WTC11 (cell line): ENCODE results near the gene LIPT1. TPM values are rescaled to one million over a fixed set of nuclear protein-coding genes. Genes with fewer than 3 reads are reported as not detected.

Experiments
- ATF3 ChIP-seq: sonication (generic); formaldehyde crosslinking; conservative IDR thresholded peaks from 2 replicates; pipeline ENCODE4 v1.8.1; 2022; ENCODE audit warnings: mild to moderate bottlenecking, missing genetic modification reagents
- CBFB ChIP-seq: sonication (generic); formaldehyde crosslinking; IDR thresholded peaks from 2 replicates; pipeline ENCODE4 v1.8.1; 2022; ENCODE audit warnings: mild to moderate bottlenecking, low read depth, missing genetic modification reagents
- CREB1 ChIP-seq: sonication (generic); formaldehyde crosslinking; IDR thresholded peaks from 2 replicates; pipeline ENCODE4 v1.8.0; 2023; ENCODE audit warnings: mild to moderate bottlenecking, missing genetic modification reagents
- ELF4 ChIP-seq: sonication (generic); formaldehyde crosslinking; IDR thresholded peaks from 2 replicates; pipeline ENCODE4 v1.8.1; 2022; ENCODE audit warnings: low read depth, mild to moderate bottlenecking, moderate library complexity, missing genetic modification reagents
- EMX1 ChIP-seq: fragments of 250-450 bp; sonication (Bioruptor Pico); IDR thresholded peaks from 2 replicates; pipeline ENCODE4 v1.8.0; 2021; ENCODE audit warnings: mild to moderate bottlenecking
- ERG ChIP-seq: fragments of 250-450 bp; sonication (Bioruptor Pico); IDR thresholded peaks from 2 replicates; pipeline ENCODE4 v1.8.0; 2021; ENCODE audit warnings: mild to moderate bottlenecking
- ESRRA ChIP-seq: sonication (generic); formaldehyde crosslinking; IDR thresholded peaks from 2 replicates; pipeline ENCODE4 v1.8.1; 2022; ENCODE audit warnings: mild to moderate bottlenecking, missing genetic modification reagents, borderline replicate concordance
- FOXP4 ChIP-seq: sonication (generic); formaldehyde crosslinking; IDR thresholded peaks from 2 replicates; pipeline ENCODE4 v1.8.0; 2022; ENCODE audit warnings: mild to moderate bottlenecking, missing genetic modification reagents
- GRHL2 ChIP-seq: fragments of 250-450 bp; sonication (Bioruptor Pico); IDR thresholded peaks from 2 replicates; pipeline ENCODE4 v1.8.0; 2022; ENCODE audit warnings: mild to moderate bottlenecking, moderate library complexity; ENCODE audit not compliant: insufficient replicate concordance, severe bottlenecking
- GTF2I ChIP-seq: fragments of 250-450 bp; sonication (Bioruptor Pico); conservative IDR thresholded peaks from 2 replicates; pipeline ENCODE4 v1.4.0; 2021; ENCODE audit warnings: mild to moderate bottlenecking
- HMGA2 ChIP-seq: fragments of 250-450 bp; sonication (Bioruptor Pico); IDR thresholded peaks from 2 replicates; pipeline ENCODE4 v1.4.0; 2021; ENCODE audit warnings: mild to moderate bottlenecking, moderate library complexity
- IRF1 ChIP-seq: sonication (generic); formaldehyde crosslinking; IDR thresholded peaks from 2 replicates; pipeline ENCODE4 v1.8.0; 2023; ENCODE audit warnings: missing genetic modification reagents
- KAT7 ChIP-seq: sonication (generic); formaldehyde crosslinking; IDR thresholded peaks from 2 replicates; pipeline ENCODE4 v1.8.1; 2023; ENCODE audit warnings: missing genetic modification reagents, mild to moderate bottlenecking, borderline replicate concordance
- MAX ChIP-seq: sonication (generic); formaldehyde crosslinking; IDR thresholded peaks from 2 replicates; pipeline ENCODE4 v1.8.0; 2022; ENCODE audit warnings: mild to moderate bottlenecking, missing genetic modification reagents
- MXD4 ChIP-seq: fragments of 250-450 bp; sonication (Bioruptor Pico); IDR thresholded peaks from 2 replicates; pipeline ENCODE4 v1.8.0; 2021; ENCODE audit warnings: mild to moderate bottlenecking, moderate library complexity, borderline replicate concordance
- MYBL2 ChIP-seq: sonication (generic); formaldehyde crosslinking; IDR thresholded peaks from 2 replicates; pipeline ENCODE4 v1.8.1; 2023; ENCODE audit warnings: mild to moderate bottlenecking, moderate library complexity, missing genetic modification reagents
- NR2C2 ChIP-seq: sonication (generic); formaldehyde crosslinking; IDR thresholded peaks from 2 replicates; pipeline ENCODE4 v1.8.0; 2022; ENCODE audit warnings: mild to moderate bottlenecking, missing genetic modification reagents
- RORB ChIP-seq: fragments of 250-450 bp; sonication (Bioruptor Pico); IDR thresholded peaks from 2 replicates; pipeline ENCODE4 v1.9.0; 2021; ENCODE audit warnings: mild to moderate bottlenecking
- SOX15 ChIP-seq: fragments of 250-450 bp; sonication (Bioruptor Pico); IDR thresholded peaks from 2 replicates; pipeline ENCODE4 v1.9.0; 2021; ENCODE audit warnings: mild to moderate bottlenecking
- TCF7 ChIP-seq: sonication (generic); formaldehyde crosslinking; IDR thresholded peaks from 2 replicates; pipeline ENCODE4 v1.8.0; 2022; ENCODE audit warnings: mild to moderate bottlenecking, low read depth, missing genetic modification reagents, moderate library complexity
- TEAD4 ChIP-seq: sonication (generic); formaldehyde crosslinking; IDR thresholded peaks from 2 replicates; pipeline ENCODE4 v1.8.0; 2022; ENCODE audit warnings: mild to moderate bottlenecking, missing genetic modification reagents
- ZBTB43 ChIP-seq: sonication (generic); formaldehyde crosslinking; IDR thresholded peaks from 2 replicates; pipeline ENCODE4 v1.8.1; 2023; ENCODE audit warnings: mild to moderate bottlenecking, missing genetic modification reagents
- ZNF121 ChIP-seq: sonication (generic); formaldehyde crosslinking; IDR thresholded peaks from 2 replicates; pipeline ENCODE4 v1.8.0; 2023; ENCODE audit warnings: missing genetic modification reagents
- ZNF219 ChIP-seq: sonication (generic); formaldehyde crosslinking; IDR thresholded peaks from 2 replicates; pipeline ENCODE4 v1.8.0; 2023; ENCODE audit warnings: missing genetic modification reagents, mild to moderate bottlenecking, borderline replicate concordance
- ZNF317 ChIP-seq: sonication (generic); formaldehyde crosslinking; IDR thresholded peaks from 2 replicates; pipeline ENCODE4 v1.8.1; 2023; ENCODE audit warnings: low read depth, mild to moderate bottlenecking, moderate library complexity, missing genetic modification reagents, borderline replicate concordance
- ZNF423 ChIP-seq: fragments of 250-450 bp; sonication (Bioruptor Pico); IDR thresholded peaks from 2 replicates; pipeline ENCODE4 v2.1.2; 2022; ENCODE audit warnings: mild to moderate bottlenecking, moderate library complexity
- ZNF532 ChIP-seq: fragments of 250-450 bp; sonication (Bioruptor Pico); IDR thresholded peaks from 2 replicates; pipeline ENCODE4 v1.9.0; 2021; ENCODE audit warnings: mild to moderate bottlenecking, borderline replicate concordance
- ZNF671 ChIP-seq: fragments of 250-450 bp; sonication (Bioruptor Pico); IDR thresholded peaks from 2 replicates; pipeline ENCODE4 v1.8.0; 2021; ENCODE audit warnings: mild to moderate bottlenecking
- total RNA-seq: library from RNA; stranded (reverse); gene quantifications from 3 replicates; pipeline ENCODE4 v1.2.3, GENCODE V29; 2021

The LIPT1 gene
- total RNA-seq, 1 experiment from 2014 or later: 9.7 TPM

GRCh38 chr2:99154643-99155536 lies at the start of gene LIPT1, which contains the start of gene TSGA10 (continued):
- TF ChIP-seq ATF3 (no peak), NR2C2 (peak; percentile 41; the same call in 1 of the 2 replicates), FOXP4 (peak; percentile 98), CBFB (CRISPR knock-in tag) (peak; percentile 70; the same call in 1 of the 2 replicates), ZNF532 (CRISPR knock-in tag) (no peak), KAT7 (CRISPR knock-in tag) (0 out of 2 replicates have a peak, but pooled peaks have one; percentile 76), GTF2I (CRISPR knock-in tag) (no peak), ZNF219 (CRISPR knock-in tag) (no peak), TCF7 (CRISPR knock-in tag) (no peak), HMGA2 (CRISPR knock-in tag) (no peak), ESRRA (CRISPR knock-in tag) (peak; percentile 87; the same call in 1 of the 2 replicates), CREB1 (CRISPR knock-in tag) (peak; percentile 78; the same call in 1 of the 2 replicates), IRF1 (CRISPR knock-in tag) (peak; percentile 93), RORB (no peak), ZNF423 (CRISPR knock-in tag) (no peak), ELF4 (CRISPR knock-in tag) (no peak), ZNF671 (CRISPR knock-in tag) (no peak), MAX (CRISPR knock-in tag) (peak; percentile 98), ZNF317 (CRISPR knock-in tag) (0 out of 2 replicates have a peak, but pooled peaks have one; percentile 44), MXD4 (no peak), ERG (no peak), SOX15 (CRISPR knock-in tag) (no peak), GRHL2 (CRISPR knock-in tag) (no peak), EMX1 (CRISPR knock-in tag) (no peak), ZBTB43 (CRISPR knock-in tag) (peak; percentile 94), ZNF121 (CRISPR knock-in tag) (no peak), TEAD4 (CRISPR knock-in tag) (no peak), MYBL2 (CRISPR knock-in tag) (peak; percentile 95)
